Measurements from ENCODE around the gene NPLOC4. TPM values are rescaled to one million over a fixed set of nuclear protein-coding genes. Genes with fewer than 3 reads are reported as not detected.

Gene NPLOC4
- total and polyA plus RNA-seq, 9 donors: 24.4 to 84.8 (median 56.3) TPM

DNA sequence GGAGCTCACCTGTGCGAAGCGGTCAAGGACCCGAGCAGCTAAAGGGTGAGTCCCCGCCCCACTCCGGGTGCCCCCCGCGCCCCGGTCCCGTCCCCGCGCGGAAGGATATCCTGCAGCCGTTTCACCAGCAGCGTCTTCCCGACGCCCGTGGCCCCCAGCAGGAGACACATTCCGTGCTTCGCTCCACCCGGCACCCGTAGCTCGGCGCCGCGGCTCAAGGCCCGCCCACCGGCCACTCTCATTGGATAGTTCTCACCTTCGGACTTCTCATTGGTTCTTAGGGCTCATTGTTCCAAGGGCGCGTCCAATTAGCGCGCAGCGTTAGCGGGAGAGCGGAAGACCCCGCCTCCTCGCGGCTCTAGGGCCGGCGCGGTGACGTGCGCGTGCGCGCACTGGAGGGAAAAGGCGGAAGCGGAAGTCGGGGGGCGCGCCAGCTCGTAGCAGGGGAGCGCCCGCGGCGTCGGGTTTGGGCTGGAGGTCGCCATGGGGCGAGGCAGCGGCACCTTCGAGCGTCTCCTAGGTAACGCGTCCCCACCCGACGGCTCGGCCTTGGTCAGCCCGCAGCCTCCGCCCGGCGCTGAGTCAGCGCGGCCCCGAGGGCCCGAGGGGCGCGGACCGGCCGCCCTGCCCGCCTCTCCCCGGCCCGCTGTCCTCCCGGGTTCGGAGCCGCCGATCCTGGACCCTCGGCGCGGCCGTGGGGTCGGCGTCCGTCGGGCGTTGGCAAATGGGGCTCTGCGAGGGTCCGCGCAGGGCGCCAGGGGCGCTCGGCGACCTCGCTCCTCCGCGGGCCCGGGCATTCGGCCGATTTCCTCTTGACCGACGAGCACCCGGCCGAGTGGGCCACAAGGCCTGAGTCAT lies 46.9 kb upstream of the NPLOC4 start, which contains the start of the genes ARL16 and HGS:
Gene ARL16 (minus strand): TSS at position 214 of the 858 bp plus-strand sequence. CDS start 44 bp downstream, at position 170.
Gene HGS (plus strand): TSS at position 428 of the 858 bp plus-strand sequence. CDS start 56 bp downstream, at position 484.
- TF ChIP-seq POLR2A (IDR thresholded peaks at IDR 0.05): peak; percentile 45
- TF ChIP-seq, protein P1, sequence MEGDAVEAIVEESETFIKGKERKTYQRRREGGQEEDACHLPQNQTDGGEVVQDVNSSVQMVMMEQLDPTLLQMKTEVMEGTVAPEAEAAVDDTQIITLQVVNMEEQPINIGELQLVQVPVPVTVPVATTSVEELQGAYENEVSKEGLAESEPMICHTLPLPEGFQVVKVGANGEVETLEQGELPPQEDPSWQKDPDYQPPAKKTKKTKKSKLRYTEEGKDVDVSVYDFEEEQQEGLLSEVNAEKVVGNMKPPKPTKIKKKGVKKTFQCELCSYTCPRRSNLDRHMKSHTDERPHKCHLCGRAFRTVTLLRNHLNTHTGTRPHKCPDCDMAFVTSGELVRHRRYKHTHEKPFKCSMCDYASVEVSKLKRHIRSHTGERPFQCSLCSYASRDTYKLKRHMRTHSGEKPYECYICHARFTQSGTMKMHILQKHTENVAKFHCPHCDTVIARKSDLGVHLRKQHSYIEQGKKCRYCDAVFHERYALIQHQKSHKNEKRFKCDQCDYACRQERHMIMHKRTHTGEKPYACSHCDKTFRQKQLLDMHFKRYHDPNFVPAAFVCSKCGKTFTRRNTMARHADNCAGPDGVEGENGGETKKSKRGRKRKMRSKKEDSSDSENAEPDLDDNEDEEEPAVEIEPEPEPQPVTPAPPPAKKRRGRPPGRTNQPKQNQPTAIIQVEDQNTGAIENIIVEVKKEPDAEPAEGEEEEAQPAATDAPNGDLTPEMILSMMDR (IDR thresholded peaks at IDR 0.05): no peak
- DNase-seq: peak; percentile 97 to 99 (median 98)
- no peaks in the 10 kb centered on the region for H3K9me3 ChIP-seq
- intact Hi-C loops (cut with DNase I): no loop called here
- 0 to 1% (median 1%) methylated on average over 66 to 112 of the region's 112 CpGs for WGBS, 3 donors
- peak within 1 kb of the TSS; percentile 8 to 39 for H3K27ac ChIP-seq
- peaks cover 10% of the 10 kb centered on the region for H3K4me1 ChIP-seq (ENCODE audit: insufficient read depth)
- H3K4me3 ChIP-seq: peak within 1 kb of the TSS; percentile 100
- H3K36me3 ChIP-seq: no peaks in the 10 kb centered on the region
- no peaks in the 10 kb centered on the region for H3K27me3 ChIP-seq

DNA sequence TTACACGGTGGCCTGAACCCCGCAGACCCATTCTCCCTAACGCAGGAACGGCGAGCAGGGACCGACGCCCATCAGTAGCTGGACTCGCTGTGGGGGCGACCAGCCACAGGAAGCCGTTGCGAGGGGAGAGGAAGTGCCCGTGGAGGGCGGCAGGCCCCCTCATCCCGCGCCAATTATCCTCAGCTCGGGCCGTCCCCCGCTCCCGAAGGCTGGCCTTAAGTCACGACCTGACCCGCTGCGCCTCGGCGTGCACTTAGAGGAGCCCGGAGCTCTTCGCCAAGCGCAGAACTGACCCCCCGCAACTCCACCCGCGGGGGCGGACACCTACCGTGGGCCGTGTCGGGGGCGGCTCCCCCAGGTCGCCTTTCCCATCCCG lies 46.3 kb upstream of the NPLOC4 start:
- intact Hi-C loops (cut with DNase I): no loop called here

DNA sequence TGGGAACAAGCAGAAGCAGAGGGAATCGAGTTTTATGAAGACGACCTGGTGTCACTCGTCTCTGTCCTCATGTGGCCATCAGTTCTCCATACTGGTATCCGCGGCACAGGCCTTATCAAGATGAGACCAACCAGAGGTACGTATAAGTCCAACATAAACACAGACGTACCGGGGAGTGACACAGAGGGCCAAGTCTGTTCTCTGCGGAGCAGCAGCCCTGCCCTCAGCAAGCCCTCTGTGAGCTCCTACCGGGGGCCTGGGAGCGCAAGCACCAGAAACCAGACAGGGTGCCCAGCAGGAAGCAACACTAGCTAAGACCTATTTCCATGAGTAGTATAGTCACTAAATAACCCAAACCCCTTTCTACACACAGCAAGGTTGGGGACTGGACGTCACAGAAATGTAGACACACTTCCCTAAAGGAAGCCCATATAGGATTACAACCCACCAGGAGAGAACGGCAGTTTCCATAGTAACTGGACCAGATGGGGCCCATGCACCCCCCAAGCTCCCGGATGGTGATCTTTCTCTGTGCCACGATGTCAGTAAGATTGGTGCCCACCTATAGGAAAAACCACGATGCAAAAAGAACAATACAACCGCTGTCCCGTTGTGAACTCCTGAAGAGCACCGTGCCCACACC lies 45.8 kb upstream of the NPLOC4 start:
- WGBS, 3 donors: 27 to 35% (median 29%) methylated on average over 19 of the region's 19 CpGs
- peak overlapping the region in 1 of 2 donors; percentile 8 for H3K27ac ChIP-seq
- no peaks in the 10 kb centered on the region for H3K36me3 ChIP-seq
- H3K4me1 ChIP-seq (ENCODE audit: insufficient read depth): peaks cover 10% of the 10 kb centered on the region
- TF ChIP-seq, protein P1 (IDR thresholded peaks at IDR 0.05): no peak
- TF ChIP-seq POLR2A (IDR thresholded peaks at IDR 0.05): no peak
- no peak for TF ChIP-seq EP300 (IDR thresholded peaks at IDR 0.05)
- H3K9me3 ChIP-seq: no peaks in the 10 kb centered on the region
- intact Hi-C loops (cut with DNase I): no loop called here
- H3K4me3 ChIP-seq: peak overlapping the region; percentile 100
- no peak for DNase-seq
- no peaks in the 10 kb centered on the region for H3K27me3 ChIP-seq

More for the DNA sequence above, 46.3 kb upstream of the NPLOC4 start:
- H3K9me3 ChIP-seq: no peaks in the 10 kb centered on the region
- no peak for DNase-seq
- TF ChIP-seq, protein P1 (IDR thresholded peaks at IDR 0.05): no peak
- no peaks in the 10 kb centered on the region for H3K27me3 ChIP-seq
- WGBS, 3 donors: 0 to 1% (median 1%) methylated on average over 30 to 37 of the region's 37 CpGs
- H3K4me3 ChIP-seq: peak overlapping the region; percentile 100
- no peaks in the 10 kb centered on the region for H3K36me3 ChIP-seq
- peak overlapping the region; percentile 8 to 39 for H3K27ac ChIP-seq
- peaks cover 10% of the 10 kb centered on the region for H3K4me1 ChIP-seq (ENCODE audit: insufficient read depth)

DNA sequence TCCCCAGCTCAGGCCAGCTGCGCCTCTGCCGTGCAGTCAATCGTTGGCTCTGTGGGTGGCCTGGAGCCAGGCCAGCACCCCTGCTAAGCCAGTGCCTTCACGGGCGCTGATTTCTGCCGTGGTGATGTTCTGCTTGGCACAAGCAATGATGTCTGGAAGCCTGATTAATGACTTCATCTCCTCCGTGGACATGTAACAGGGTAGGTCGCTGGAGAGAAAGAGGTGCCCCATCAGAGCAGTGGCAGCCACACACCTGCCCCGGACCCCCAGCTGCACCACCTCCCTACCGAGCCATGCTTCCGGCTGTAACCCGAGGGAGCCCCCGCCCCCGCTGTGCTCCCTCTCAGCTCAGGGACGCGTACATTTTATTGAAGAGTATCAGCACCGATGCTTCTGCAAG lies 44.8 kb upstream of the NPLOC4 start:
- H3K27me3 ChIP-seq: no peaks in the 10 kb centered on the region
- intact Hi-C loops (cut with DNase I): no loop called here
- no peak overlapping the region for H3K4me3 ChIP-seq
- peaks cover 10% of the 10 kb centered on the region for H3K4me1 ChIP-seq (ENCODE audit: insufficient read depth)
- WGBS, 3 donors: 52 to 68% (median 61%) methylated on average over 17 of the region's 17 CpGs
- no peaks in the 10 kb centered on the region for H3K9me3 ChIP-seq
- H3K36me3 ChIP-seq: no peaks in the 10 kb centered on the region
- TF ChIP-seq, protein P1 (IDR thresholded peaks at IDR 0.05): no peak
- no peak for TF ChIP-seq EP300 (IDR thresholded peaks at IDR 0.05)
- TF ChIP-seq POLR2A (IDR thresholded peaks at IDR 0.05): no peak
- H3K27ac ChIP-seq: no peak overlapping the region
- no peak for DNase-seq
